SK-N-SH (cell line): ENCODE data around the gene CLCN3. TPM values are rescaled to one million over a fixed set of nuclear protein-coding genes. Genes with fewer than 3 reads are reported as not detected.

Experiments used
- CTCF ChIA-PET: fragments of 300-600, 350-600 bp; formaldehyde crosslinking; extraction: SDS; loops from one replicate; lab custom pipeline; 2021; lab: Yijun Ruan, JAX
- POLR2A ChIA-PET: fragments of 350-600 bp; sonication (Branson Sonifier 250); formaldehyde crosslinking; extraction: SDS; loops from one replicate; lab custom pipeline; 2020; ENCODE audit warnings: antibody characterized with exemption, inconsistent platforms; lab: Yijun Ruan, JAX
- DNase-seq: peaks from one replicate; pipeline ENCODE4 v3.0.0; 2012
- H2AFZ ChIP-seq: fragments of 200-600 bp; sonication (generic); 2 replicates; pipeline ENCODE4 v1.8.1; 2016; ENCODE audit warnings: antibody characterized with exemption, mild to moderate bottlenecking, low read depth
- H3F3A ChIP-seq: fragments of 200-600 bp; sonication (generic); replicated peaks from 2 replicates; pipeline ENCODE3; 2016; ENCODE audit warnings: antibody characterized with exemption, mild to moderate bottlenecking; ENCODE audit not compliant: insufficient read depth
- H3K27ac ChIP-seq, 2 experiments: fragments of 200-500 bp in 1 of 2; fragments of 200-600 bp in 1 of 2; sonication (Bioruptor generic) in 1 of 2; sonication (generic), shearing (Covaris generic) in 1 of 2; 2 replicates each; pipeline versions ENCODE4 v1.5.1 to v1.6.1; 2014 to 2016; ENCODE audit warnings: low read depth in 2 of 2, inconsistent platforms in 1 of 2, low read length in 1 of 2, mild to moderate bottlenecking in 1 of 2, mixed read lengths in 1 of 2
- H3K27me3 ChIP-seq: fragments of 200-600 bp; sonication (generic), shearing (Covaris generic); 2 replicates; pipeline ENCODE4 v1.6.1; 2016; ENCODE audit warnings: mixed run types; ENCODE audit not compliant: insufficient read depth
- H3K36me3 ChIP-seq, 2 experiments: fragments of 200-500 bp in 1 of 2; fragments of 200-600 bp in 1 of 2; sonication (Bioruptor generic) in 1 of 2; sonication (generic) in 1 of 2; replicated peaks in 1 of 2; 2 replicates each; pipeline versions ENCODE3 to v1.5.1; 2014 to 2016; ENCODE audit warnings: low read length in 1 of 2, mild to moderate bottlenecking in 1 of 2; ENCODE audit not compliant: insufficient read depth in 2 of 2, control insufficient read depth in 1 of 2
- H3K4me1 ChIP-seq, 2 experiments: fragments of 200-500 bp in 1 of 2; fragments of 200-600 bp in 1 of 2; sonication (Bioruptor generic) in 1 of 2; sonication (generic), shearing (Covaris generic) in 1 of 2; 2 replicates each; pipeline versions ENCODE4 v1.5.1 to v1.6.1; 2014 to 2016; ENCODE audit warnings: low read depth in 1 of 2, low read length in 1 of 2, mixed run types in 1 of 2; ENCODE audit not compliant: insufficient read depth in 2 of 2, control insufficient read depth in 1 of 2
- H3K4me2 ChIP-seq: fragments of 200-600 bp; sonication (generic), shearing (Covaris generic); 2 replicates; pipeline ENCODE4 v1.6.1; 2017; ENCODE audit warnings: mixed run types
- H3K4me3 ChIP-seq, 2 experiments: fragments of 200-500 bp in 1 of 2; fragments of 200-600 bp in 1 of 2; sonication (Bioruptor generic) in 1 of 2; sonication (generic), shearing (Covaris generic) in 1 of 2; 2 replicates each; pipeline versions ENCODE4 v1.5.1 to v1.8.1; 2014 to 2016; ENCODE audit warnings: low read depth in 2 of 2, inconsistent platforms in 1 of 2, low read length in 1 of 2, mild to moderate bottlenecking in 1 of 2, mixed read lengths in 1 of 2, moderate library complexity in 1 of 2
- H3K79me2 ChIP-seq: fragments of 200-600 bp; sonication (generic); 2 replicates; pipeline ENCODE4 v1.8.1; 2017; ENCODE audit warnings: mild to moderate bottlenecking; ENCODE audit not compliant: insufficient read depth
- H3K9ac ChIP-seq: fragments of 200-600 bp; sonication (generic); 2 replicates; pipeline ENCODE4 v1.6.1; 2017; ENCODE audit warnings: mixed run types
- H3K9me2 ChIP-seq: fragments of 200-600 bp; sonication (generic); 2 replicates; pipeline ENCODE4 v1.6.1; 2017; ENCODE audit warnings: mixed run types
- H3K9me3 ChIP-seq: fragments of 200-600 bp; sonication (generic); 2 replicates; pipeline ENCODE4 v1.6.1; 2017; ENCODE audit warnings: mixed run types, mild to moderate bottlenecking, moderate library complexity
- H4K20me1 ChIP-seq: fragments of 200-600 bp; sonication (generic); 2 replicates; pipeline ENCODE4 v1.6.1; 2017; ENCODE audit warnings: mild to moderate bottlenecking, mixed run types; ENCODE audit not compliant: insufficient read depth
- CHD2 ChIP-seq: fragments of 150-350 bp; IDR thresholded peaks from 2 replicates; pipeline ENCODE4 v1.6.1; 2018; ENCODE audit warnings: low read length; ENCODE audit not compliant: partially characterized antibody
- FOXJ3 ChIP-seq: sonication (generic); formaldehyde crosslinking; IDR thresholded peaks from 2 replicates; pipeline ENCODE4 v1.5.1; 2020; ENCODE audit warnings: mild to moderate bottlenecking, missing genetic modification reagents
- FOXM1 ChIP-seq: IDR thresholded peaks from 2 replicates; pipeline ENCODE4 v1.4.0; 2012; ENCODE audit warnings: low read depth, mild to moderate bottlenecking
- GABPA ChIP-seq: IDR thresholded peaks from 2 replicates; pipeline ENCODE4 v1.4.0; 2012; ENCODE audit warnings: low read depth, mild to moderate bottlenecking
- GATA2 ChIP-seq: sonication (generic); formaldehyde crosslinking; IDR thresholded peaks from 2 replicates; pipeline ENCODE4 v1.5.0; 2020; ENCODE audit warnings: mild to moderate bottlenecking, missing genetic modification reagents
- JUND ChIP-seq: IDR thresholded peaks from 2 replicates; pipeline ENCODE4 v1.4.0; 2012
- MEF2A ChIP-seq: IDR thresholded peaks from 2 replicates; pipeline ENCODE4 v1.4.0; 2012; ENCODE audit warnings: low read depth, borderline replicate concordance
- MXI1 ChIP-seq: IDR thresholded peaks from 2 replicates; pipeline ENCODE4 v1.6.1; 2012; ENCODE audit warnings: mild to moderate bottlenecking, low read depth, low read length, improper control_type of control experiment
- POLR2AphosphoS5 ChIP-seq: IDR thresholded peaks from 2 replicates; pipeline ENCODE4 v1.6.1; 2012; ENCODE audit warnings: low read depth, low read length
- RCOR1 ChIP-seq: fragments of 150-350 bp; IDR thresholded peaks from 2 replicates; pipeline ENCODE4 v1.6.1; 2017; ENCODE audit warnings: antibody characterized with exemption, low read length
- RXRA ChIP-seq: IDR thresholded peaks from 2 replicates; pipeline ENCODE4 v1.4.0; 2012; ENCODE audit warnings: low read depth, mild to moderate bottlenecking, borderline replicate concordance
- TCF12 ChIP-seq: IDR thresholded peaks from 2 replicates; pipeline ENCODE4 v1.4.0; 2012
- YY1 ChIP-seq: IDR thresholded peaks from 2 replicates; pipeline ENCODE4 v1.4.0; 2012; ENCODE audit warnings: low read depth, mild to moderate bottlenecking
- WGBS: methylation state at CpG from one replicate; pipeline ENCODE4 v1.1.6; 2017; ENCODE audit warnings: low lambda C conversion rate; 5-methylcytosine and 5-hydroxymethylcytosine counted together
- polyA plus RNA-seq, 3 experiments: library from polyadenylated mRNA; depleted of rRNA; stranded (reverse); fragments of >200 nt; gene quantifications; 2 replicates each; pipeline ENCODE4 v1.2.3, GENCODE V29; 2012
- TF ChIP-seq, protein P1 (sequence below): fragments of 150-350 bp; IDR thresholded peaks from 2 replicates; pipeline ENCODE4 v1.6.1; 2016; ENCODE audit warnings: mild to moderate bottlenecking, low read depth, low read length
- TF ChIP-seq, protein P2 (sequence below): IDR thresholded peaks from 2 replicates; pipeline ENCODE4 v1.4.0; 2012; ENCODE audit warnings: low read depth, borderline replicate concordance
- TF ChIP-seq, protein P3 (sequence below): IDR thresholded peaks from 2 replicates; pipeline ENCODE4 v1.4.0; 2012; ENCODE audit warnings: low read depth
- TF ChIP-seq, protein P4 (sequence below): IDR thresholded peaks from 2 replicates; pipeline ENCODE4; 2012

The CLCN3 gene
- polyA plus RNA-seq, 1 of the 3 experiments (the other 2 are of a cell fraction), result 11.8 TPM

DNA sequence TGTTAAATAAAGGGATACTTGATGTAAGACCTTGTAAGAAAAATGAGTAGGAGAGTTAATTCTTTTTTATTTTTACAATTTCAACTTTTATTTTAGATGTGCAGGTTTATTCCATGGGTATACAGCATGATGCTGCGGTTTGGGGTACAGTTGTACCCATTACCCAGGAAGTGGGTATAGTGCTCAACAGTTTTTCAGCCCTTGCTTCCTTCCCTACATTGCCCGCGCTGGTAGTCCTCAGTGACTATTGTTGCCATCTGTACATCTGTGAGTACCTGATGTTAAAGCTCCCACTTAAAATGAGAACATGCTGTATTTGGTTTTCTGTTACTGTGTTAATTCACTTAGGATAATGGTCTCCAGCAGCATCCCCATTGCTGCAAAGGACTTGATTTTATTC is 9.7 kb downstream of the CLCN3 start:
- ChIA-PET CTCF (interaction anchor here (1.2 to 1.4 kb wide), 2 partner anchors 17 to 180 kb away, joined by 4 to 5 read pairs; no protein-coding TSS in a partner anchor), POLR2A (no interaction called here)
- TF ChIP-seq FOXM1, result no peak
- no peak for TF ChIP-seq GATA2 (CRISPR knock-in tag)
- TF ChIP-seq YY1, result no peak
- no peak for TF ChIP-seq TCF12
- TF ChIP-seq MEF2A, result no peak
- no peak for TF ChIP-seq FOXJ3 (CRISPR knock-in tag)
- TF ChIP-seq, protein P1, sequence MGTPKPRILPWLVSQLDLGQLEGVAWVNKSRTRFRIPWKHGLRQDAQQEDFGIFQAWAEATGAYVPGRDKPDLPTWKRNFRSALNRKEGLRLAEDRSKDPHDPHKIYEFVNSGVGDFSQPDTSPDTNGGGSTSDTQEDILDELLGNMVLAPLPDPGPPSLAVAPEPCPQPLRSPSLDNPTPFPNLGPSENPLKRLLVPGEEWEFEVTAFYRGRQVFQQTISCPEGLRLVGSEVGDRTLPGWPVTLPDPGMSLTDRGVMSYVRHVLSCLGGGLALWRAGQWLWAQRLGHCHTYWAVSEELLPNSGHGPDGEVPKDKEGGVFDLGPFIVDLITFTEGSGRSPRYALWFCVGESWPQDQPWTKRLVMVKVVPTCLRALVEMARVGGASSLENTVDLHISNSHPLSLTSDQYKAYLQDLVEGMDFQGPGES, result no peak
- TF ChIP-seq, protein P2, sequence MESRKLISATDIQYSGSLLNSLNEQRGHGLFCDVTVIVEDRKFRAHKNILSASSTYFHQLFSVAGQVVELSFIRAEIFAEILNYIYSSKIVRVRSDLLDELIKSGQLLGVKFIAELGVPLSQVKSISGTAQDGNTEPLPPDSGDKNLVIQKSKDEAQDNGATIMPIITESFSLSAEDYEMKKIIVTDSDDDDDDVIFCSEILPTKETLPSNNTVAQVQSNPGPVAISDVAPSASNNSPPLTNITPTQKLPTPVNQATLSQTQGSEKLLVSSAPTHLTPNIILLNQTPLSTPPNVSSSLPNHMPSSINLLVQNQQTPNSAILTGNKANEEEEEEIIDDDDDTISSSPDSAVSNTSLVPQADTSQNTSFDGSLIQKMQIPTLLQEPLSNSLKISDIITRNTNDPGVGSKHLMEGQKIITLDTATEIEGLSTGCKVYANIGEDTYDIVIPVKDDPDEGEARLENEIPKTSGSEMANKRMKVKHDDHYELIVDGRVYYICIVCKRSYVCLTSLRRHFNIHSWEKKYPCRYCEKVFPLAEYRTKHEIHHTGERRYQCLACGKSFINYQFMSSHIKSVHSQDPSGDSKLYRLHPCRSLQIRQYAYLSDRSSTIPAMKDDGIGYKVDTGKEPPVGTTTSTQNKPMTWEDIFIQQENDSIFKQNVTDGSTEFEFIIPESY, result no peak
- TF ChIP-seq CHD2, result no peak
- TF ChIP-seq, protein P3, sequence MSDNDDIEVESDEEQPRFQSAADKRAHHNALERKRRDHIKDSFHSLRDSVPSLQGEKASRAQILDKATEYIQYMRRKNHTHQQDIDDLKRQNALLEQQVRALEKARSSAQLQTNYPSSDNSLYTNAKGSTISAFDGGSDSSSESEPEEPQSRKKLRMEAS, result no peak
- no peak for TF ChIP-seq MXI1
- TF ChIP-seq RCOR1, result no peak
- no peak for TF ChIP-seq RXRA
- TF ChIP-seq JUND, result no peak
- TF ChIP-seq, protein P4, sequence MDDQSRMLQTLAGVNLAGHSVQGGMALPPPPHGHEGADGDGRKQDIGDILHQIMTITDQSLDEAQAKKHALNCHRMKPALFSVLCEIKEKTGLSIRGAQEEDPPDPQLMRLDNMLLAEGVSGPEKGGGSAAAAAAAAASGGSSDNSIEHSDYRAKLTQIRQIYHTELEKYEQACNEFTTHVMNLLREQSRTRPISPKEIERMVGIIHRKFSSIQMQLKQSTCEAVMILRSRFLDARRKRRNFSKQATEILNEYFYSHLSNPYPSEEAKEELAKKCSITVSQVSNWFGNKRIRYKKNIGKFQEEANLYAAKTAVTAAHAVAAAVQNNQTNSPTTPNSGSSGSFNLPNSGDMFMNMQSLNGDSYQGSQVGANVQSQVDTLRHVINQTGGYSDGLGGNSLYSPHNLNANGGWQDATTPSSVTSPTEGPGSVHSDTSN, result no peak
- TF ChIP-seq GABPA, result no peak
- TF ChIP-seq POLR2AphosphoS5, result no peak
- TF ChIP-seq, all 33 proteins: peak for 0

More for the DNA sequence above, 9.7 kb downstream of the CLCN3 start:
- Histone ChIP-seq H3K36me3 (no peaks in the 10 kb centered on the region), H3K4me2 (no peak overlapping the region), H3K9ac (no peak overlapping the region), H3K9me3 (no peaks in the 10 kb centered on the region), H3K27me3 (no peaks in the 10 kb centered on the region), H3K4me1 (peaks cover 0 to 5% of the 10 kb centered on the region in 2 experiments; a peak in 2 of 4 replicates), H3K79me2 (peaks cover 86% of the 10 kb centered on the region), H2AFZ (no peak overlapping the region), H3K9me2 (no peaks in the 10 kb centered on the region), H3K27ac (no peak overlapping the region), H4K20me1 (peaks cover 4% of the 10 kb centered on the region; the same call in 1 of the 2 replicates), H3F3A (peaks cover 11% of the 10 kb centered on the region), H3K4me3 (no peak overlapping the region)
- 95% methylated on average over 3 of the region's 3 CpGs for WGBS
- no peak for DNase-seq
